OCI-LY1 (cell line): Measurements from ENCODE around the gene PAPPA.

ENCODE experiments used
- EZH2 ChIP-seq: fragments of 200-600 bp; sonication (generic), shearing (Covaris generic); IDR thresholded peaks from 2 replicates; pipeline ENCODE4 v1.8.0; 2017; ENCODE audit warnings: borderline replicate concordance, mixed run types, mild to moderate bottlenecking, antibody characterized with exemption, low read length, moderate library complexity, mixed read lengths
- TF ChIP-seq, protein P1 (sequence below): fragments of 200-600 bp; sonication (generic), shearing (Covaris generic); IDR thresholded peaks from 2 replicates; pipeline ENCODE4 v1.5.1; 2017; ENCODE audit warnings: mild to moderate bottlenecking, antibody characterized with exemption, low read length, moderate library complexity, mixed read lengths

DNA sequence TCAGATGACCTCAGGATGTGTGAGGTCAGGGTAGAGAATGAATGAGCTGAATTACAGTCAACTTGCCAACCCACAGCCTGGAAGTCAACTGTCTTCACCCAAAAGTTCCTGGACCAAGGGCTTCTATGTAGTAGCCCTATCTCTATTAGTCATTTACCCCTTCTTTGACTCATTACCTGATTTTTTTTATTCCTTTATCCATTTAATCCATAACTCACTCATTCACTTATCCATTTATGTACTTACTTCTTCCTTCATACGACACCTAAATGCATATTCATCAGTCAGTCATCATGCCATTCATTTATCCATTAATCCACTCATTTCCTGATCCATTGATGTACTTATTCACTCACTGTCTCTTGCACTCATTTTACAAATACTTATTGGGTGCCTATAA is 212.7 kb downstream of the PAPPA start:
- TF ChIP-seq, protein P1, sequence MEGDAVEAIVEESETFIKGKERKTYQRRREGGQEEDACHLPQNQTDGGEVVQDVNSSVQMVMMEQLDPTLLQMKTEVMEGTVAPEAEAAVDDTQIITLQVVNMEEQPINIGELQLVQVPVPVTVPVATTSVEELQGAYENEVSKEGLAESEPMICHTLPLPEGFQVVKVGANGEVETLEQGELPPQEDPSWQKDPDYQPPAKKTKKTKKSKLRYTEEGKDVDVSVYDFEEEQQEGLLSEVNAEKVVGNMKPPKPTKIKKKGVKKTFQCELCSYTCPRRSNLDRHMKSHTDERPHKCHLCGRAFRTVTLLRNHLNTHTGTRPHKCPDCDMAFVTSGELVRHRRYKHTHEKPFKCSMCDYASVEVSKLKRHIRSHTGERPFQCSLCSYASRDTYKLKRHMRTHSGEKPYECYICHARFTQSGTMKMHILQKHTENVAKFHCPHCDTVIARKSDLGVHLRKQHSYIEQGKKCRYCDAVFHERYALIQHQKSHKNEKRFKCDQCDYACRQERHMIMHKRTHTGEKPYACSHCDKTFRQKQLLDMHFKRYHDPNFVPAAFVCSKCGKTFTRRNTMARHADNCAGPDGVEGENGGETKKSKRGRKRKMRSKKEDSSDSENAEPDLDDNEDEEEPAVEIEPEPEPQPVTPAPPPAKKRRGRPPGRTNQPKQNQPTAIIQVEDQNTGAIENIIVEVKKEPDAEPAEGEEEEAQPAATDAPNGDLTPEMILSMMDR: no peak
- TF ChIP-seq EZH2: no peak
